HG02798 (cell line): ENCODE data around the gene KMT5C.

Experiments used
- ATAC-seq: cut with Tn5 transposase; IDR thresholded peaks from one replicate; pipeline ENCODE4 v1.9.1; 2021; ENCODE audit warnings: mild to moderate bottlenecking; ENCODE audit not compliant: unreplicated experiment, poor library complexity

Gene KMT5C

GRCh38 chr19:55362990-55363716 lies 23.5 kb downstream of the KMT5C start, which contains the start of gene GARIN5B:
TSS of gene GARIN5B (minus strand) at chr19:55363260. CDS start at chr19:55363066, 194 bp downstream.
- no peak for ATAC-seq

GRCh38 chr19:55365245-55365644 lies 25.6 kb downstream of the KMT5C start:
- ATAC-seq: no peak

- no peak for ATAC-seq
These were observed 26.3 kb downstream of the KMT5C start for GRCh38 chr19:55365964-55366363.

- ATAC-seq: no peak
These were observed 27.1 kb downstream of the KMT5C start for GRCh38 chr19:55366790-55367189.

GRCh38 chr19:55368106-55368505 lies 28.4 kb downstream of the KMT5C start:
- no peak for ATAC-seq

- ATAC-seq: no peak
These were observed 29.3 kb downstream of the KMT5C start for GRCh38 chr19:55368701-55369563.

- ATAC-seq: no peak
These were observed 30.1 kb downstream of the KMT5C start for GRCh38 chr19:55369653-55370304.

GRCh38 chr19:55370305-55370988 lies 30.8 kb downstream of the KMT5C start, which contains the start of gene IL11:
TSS of gene IL11 (minus strand) at chr19:55370463. CDS start at chr19:55370310, 153 bp downstream.
- ATAC-seq: no peak

GRCh38 chr19:55372316-55373081 lies 32.8 kb downstream of the KMT5C start:
- no peak for ATAC-seq

GRCh38 chr19:55373306-55373992 lies 33.8 kb downstream of the KMT5C start:
- ATAC-seq: no peak

- no peak for ATAC-seq
These were observed 34.5 kb downstream of the KMT5C start for GRCh38 chr19:55373993-55374757.

GRCh38 chr19:55376241-55376933 lies 36.7 kb downstream of the KMT5C start, which contains the start of gene TMEM190:
TSS of gene TMEM190 (plus strand) at chr19:55376826. CDS start at chr19:55376854, 28 bp downstream.
- ATAC-seq: no peak

GRCh38 chr19:55377356-55378131 lies 37.9 kb downstream of the KMT5C start:
- ATAC-seq: no peak

GRCh38 chr19:55379174-55379573 lies 39.5 kb downstream of the KMT5C start:
- no peak for ATAC-seq

- ATAC-seq: no peak
These were observed 42.3 kb downstream of the KMT5C start for GRCh38 chr19:55382013-55382412.

- ATAC-seq: no peak
These were observed 42.9 kb downstream of the KMT5C start for GRCh38 chr19:55382522-55383054.
